ENCODE data around the gene HIVEP2. TPM values are rescaled to one million over a fixed set of nuclear protein-coding genes. Genes with fewer than 3 reads are reported as not detected.
A peak's percentile ranks its signal among the peaks of the same experiment; 100 is the strongest.

Gene HIVEP2
- total RNA-seq, 1 experiment from 2014 or later, result 14.6 TPM

DNA sequence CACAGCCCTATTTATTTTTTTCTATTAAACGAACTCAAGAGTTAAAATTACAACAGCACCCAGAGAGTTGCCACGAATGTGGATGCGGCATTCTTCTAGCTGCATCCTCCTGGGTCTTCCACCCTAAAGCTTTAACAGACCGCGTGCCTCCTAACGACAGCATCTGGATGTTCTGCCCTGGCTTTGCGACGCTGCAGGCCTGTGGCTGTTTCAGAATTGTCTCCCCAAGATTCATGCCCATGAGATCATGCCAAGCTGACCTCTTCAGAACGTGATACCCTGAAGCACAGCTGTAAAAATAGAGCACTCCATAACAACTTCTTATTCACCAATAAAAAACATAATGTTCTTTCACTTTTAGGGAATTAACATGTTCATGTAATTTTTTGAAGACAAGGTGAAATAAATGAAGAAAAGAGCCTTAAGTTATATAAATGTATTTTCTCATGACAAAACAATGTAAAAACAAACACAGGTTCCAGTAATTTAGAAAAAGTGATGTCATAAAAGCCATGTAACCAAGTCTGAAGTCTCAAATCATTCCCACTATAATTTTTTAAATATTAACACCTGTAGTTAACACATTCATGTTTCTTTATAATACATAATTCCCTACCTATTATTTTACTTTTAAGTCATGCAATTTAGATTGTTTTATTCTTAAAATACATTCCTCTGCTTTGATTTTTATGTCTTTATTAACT, 26.5 kb downstream of the HIVEP2 start:
- no peak for DNase-seq (ENCODE audit: low read depth)

DNA sequence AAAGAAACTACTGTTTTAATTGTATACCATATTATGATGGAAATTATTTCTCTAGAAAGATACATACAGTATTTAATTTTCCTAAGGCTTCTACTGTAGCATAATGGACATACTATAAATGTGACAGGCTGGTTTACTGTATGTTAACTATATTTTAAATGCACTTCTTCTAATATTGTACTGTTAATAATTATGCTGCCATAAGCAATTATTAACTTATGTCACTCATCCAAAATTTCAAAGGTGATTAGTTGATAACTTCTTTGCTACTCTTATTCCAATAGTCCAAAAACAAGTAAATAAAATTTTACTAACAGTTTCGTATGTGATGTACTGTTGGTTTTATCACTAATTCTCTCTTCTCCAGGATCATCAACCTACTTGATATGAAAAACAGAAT, 28.1 kb downstream of the HIVEP2 start:
- DNase-seq (ENCODE audit: low read depth), result no peak

DNA sequence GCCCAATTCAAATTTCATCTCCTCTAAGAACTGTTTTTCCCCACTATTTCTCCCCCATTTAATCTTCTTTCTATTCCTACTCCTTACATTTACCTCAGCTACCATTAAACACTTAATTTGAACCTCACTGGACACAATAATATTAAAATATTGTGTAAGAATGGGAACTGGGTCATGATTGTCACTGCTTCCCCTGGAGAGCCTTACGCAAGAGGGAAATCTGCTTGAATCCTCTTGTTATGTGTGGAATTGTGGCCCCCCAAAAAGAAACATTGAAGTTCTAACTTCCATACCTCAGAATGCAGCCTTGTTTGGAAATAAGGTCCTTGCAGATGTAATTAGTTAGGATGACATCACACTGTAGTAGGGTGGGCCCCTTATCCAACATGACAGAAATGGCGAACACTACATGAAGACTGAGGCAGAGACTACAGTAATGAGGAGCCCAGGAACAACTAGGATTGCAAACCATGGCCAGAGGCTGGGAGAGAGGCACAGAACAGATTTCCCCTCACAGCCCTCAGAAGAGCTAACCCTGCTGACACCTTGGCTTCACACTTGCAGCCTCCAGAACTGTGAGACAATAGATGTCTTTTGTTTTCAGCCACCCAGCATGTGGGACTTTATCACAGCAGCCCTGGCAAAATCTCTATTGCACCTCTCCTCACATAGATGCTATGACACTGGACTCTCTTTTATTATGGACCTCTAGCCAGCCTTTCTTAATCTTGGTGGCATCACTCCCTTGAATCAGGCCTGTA, 29.9 kb downstream of the HIVEP2 start:
- no peak for DNase-seq (ENCODE audit: low read depth)

DNA sequence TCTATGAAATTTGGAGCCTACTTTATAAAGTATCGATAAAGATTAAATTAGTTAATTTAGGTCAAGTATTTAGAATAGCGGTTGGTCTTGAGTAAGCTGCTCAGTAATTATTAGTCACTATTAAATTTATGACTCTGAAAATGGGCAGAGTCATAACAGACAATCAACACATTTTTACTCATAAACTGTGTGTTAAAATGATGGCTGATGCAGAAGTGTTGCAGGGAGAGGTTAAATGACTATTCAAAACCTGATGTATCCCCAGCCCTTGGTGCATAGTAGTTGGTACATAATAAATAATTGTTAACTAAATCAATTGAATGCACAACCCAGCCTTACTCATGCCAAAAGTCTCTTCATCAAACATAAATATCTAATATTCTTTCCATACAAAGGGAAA, 30.6 kb downstream of the HIVEP2 start:
- no peak for DNase-seq (ENCODE audit: low read depth)

DNA sequence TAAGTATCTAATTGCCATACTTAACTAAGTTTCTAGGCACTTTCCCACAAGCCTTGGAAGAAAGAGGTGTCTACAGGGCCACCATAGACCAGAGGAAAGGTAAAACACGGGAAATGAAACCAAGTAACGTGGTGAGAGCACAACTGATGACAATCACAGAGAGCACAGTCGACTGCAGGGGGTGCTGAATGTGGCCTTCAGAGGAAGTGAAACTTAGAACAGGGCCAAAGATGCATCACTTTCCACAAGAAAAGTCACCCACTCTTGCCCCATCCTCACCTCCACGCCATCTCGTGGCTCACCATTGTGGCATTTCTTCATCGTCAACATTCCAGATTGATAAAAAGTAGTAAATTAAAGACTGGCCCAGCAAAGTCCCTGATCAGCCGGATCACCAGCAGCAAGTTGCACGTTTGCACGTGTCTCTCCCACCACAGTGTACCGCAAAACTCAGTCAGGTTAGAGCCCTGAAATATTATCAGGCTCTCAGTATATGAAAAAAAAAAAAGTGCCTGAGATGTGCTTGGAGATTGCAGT, 31.4 kb downstream of the HIVEP2 start:
- no peak for DNase-seq (ENCODE audit: low read depth)

DNA sequence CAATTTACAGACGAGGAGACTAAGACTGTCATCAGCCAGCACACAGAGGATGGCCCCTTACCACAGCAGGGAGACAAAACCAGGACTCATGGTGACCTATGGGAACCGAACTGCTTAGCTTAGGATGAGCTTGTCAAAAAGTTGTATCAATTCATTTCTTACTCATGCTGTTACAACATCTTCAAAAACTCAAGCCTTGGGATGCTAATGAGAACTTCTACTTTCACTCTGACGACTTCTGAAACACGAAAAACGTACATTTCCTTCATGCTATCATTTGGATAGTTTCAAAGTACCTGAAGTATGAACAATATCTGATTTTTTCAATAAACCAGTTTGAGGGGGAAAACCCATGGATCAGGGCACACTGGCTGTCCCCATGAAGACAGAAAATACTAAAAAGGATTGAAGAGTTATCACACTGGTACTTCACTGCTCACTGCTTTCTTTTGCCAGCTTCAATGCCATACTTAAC, 31.9 kb downstream of the HIVEP2 start:
- no peak for DNase-seq (ENCODE audit: low read depth)

DNA sequence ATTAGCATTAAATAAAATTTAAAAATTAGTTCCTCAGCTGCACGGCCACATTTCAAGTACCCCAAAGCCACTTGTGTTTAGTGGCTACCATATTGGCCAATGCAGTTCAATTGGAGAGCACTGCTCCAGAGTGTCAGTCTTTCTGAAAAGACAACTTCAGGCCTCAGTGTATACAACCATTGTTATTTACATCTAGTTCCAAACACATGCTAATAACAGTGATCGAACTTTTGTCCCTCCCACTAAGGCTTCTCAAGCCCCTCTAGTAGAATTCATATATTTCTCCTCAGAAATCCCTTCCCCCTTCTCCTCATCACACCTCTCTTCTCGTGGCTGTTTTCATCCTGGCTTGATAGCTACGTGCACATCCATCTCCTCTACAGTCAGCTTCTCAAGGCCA, 32.9 kb downstream of the HIVEP2 start:
- no peak for DNase-seq (ENCODE audit: low read depth)

DNA sequence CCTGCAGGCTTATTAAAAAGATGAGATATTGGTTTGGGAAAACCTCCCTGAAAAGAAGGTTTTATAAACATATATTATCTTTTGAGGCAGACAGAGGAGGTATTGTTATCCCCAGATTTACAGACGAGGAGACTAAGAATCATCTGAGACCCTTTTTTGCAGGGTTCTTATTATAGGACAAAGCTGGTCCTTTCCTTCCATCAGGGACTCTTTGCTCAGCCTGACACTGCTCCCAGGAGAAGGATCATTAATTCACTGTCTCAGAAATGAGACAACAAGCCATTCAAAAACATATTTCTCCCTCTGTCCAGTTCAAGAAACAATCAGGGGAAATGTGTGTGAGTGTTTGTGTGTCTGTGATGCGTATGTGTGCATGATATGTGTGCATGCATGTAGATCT, 33.5 kb downstream of the HIVEP2 start:
- DNase-seq (ENCODE audit: low read depth), result no peak

DNA sequence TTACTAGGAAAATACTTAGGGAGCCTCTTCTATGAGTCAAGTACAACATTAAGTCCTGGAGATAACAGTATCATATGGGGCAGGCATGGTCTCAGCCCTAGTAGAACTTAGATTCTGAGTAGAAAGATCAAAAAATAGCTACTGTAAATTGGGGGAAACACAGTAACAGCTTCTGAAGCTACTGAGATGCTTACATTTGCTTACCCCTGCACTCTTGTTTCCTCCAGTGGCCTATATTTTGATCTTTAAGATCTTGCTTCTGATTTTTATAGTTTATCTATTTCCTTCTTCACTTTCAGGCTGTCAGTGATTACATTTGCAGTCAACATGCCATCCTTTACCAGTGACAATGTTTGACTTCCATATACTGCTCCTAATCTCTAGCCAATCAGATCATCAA, 35.3 kb downstream of the HIVEP2 start:
- no peak for DNase-seq (ENCODE audit: low read depth)

DNA sequence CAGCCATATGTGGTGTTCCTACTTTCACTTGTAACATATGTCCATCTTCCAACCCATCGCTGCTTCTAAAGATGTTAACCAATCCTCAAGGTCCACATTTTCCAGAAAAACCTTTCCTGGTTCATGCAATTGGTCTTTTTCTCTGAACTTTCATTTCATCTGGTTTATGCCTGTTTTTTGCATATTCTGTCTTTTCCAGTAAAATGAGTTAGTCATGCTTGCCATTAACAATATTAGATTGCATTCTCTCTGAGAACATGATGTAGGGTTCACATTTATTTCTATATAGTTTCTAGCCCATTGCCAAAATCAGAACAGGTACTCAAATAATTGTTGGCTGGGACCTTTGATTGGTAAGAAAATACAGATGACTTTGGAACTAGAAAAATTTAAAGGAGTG, 36.7 kb downstream of the HIVEP2 start:
- no peak for DNase-seq (ENCODE audit: low read depth)

DNA sequence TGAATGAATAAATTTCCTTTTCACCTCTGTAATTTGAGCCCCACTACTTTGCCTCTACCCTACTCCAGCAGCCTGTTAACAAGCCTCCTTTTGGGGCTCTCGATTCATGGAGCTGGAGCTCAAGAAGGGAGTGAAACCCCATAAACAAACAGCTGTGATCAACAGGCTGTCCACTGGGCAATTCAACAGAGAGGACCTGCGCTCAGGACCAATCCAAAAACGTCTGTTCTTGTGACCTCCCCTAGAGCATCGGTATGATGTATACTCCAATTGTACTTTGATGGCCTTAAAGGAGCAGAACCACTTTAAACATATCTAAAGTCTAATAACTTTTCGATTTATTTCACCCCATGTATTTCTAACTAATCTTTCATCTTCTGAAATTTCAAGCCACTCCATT, 37.4 kb downstream of the HIVEP2 start:
- DNase-seq (ENCODE audit: low read depth), result no peak

DNA sequence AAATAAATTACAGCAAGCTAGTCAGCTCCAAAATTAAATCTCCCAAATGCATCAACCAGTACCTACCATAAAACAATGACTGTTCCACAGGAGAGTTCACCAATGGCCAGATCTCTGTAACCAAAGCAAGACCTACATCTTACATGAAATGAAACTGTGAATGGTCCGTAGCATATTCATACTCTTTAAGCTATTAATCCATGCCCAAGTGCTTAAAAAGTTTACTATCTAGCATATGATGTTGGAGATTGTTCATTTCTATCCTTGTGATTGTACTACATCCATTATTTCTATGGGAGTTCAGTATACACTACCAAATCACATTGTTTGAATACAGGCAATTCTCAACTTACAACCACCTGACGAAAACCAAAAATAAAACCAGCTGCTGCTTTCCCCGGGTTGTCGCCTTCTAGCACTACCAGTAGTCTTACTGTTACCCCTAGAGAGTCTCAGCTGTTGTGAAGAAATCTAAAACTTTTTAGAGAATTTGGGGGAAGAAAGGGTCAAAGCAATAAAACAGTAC, 38.0 kb downstream of the HIVEP2 start:
- DNase-seq (ENCODE audit: low read depth), result no peak

DNA sequence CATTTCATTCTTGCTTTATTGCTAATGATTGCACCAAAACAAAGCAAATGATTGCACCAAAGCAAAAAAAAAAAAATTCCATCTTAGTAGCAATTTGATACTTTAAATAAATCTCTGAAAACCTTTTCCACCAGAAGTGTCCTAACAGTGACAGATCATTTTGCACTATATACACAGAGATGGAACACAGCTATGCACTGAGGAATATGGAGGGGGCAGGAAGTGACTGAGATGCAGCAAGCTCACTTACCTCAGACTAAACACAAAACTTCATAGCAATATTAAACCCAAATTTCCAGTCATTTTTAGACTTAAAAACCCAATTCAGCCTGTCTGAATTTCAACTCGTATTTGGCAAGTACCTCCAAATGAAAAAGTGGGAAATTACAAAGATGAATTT, 41.2 kb downstream of the HIVEP2 start:
- DNase-seq (ENCODE audit: low read depth), result peak; percentile 61

DNA sequence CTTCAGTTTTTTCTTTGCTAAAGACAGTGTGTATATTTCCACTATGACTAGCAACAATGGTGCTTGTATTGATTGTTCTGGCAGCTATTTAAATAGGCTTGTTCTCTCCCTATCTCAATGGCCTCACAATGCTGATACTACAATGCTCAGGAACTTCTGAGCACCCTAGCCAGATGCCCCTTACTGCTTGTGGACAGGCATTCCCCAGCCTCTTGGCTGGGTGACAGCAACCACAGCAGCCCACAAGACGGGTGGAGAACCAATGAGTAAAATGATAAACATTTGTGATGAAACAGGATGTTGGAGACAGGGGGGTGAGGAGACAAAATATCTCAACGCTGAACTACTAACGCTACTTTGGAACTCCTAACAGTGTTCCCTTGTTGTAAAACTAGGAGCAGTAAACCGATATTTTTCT, 42.3 kb downstream of the HIVEP2 start:
- DNase-seq (ENCODE audit: low read depth), result peak; percentile 99

DNA sequence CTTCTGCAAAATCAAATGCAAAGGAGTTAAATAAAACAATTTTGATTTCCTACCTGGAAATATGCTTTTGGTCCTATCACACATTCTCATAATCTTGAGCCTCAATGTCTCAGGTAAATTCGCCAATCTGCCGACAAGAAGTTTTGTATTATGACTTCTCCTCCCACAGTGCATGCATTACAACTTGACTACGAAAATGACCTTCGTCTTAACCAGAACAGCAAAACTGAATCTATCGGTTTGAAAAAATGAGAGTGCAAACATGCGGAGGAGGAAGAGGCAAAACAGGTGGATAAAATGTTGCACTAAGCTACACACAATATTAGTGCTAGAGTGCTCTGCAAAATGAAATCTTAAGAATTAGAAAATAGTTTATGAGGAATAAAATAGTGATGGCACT, 43.4 kb downstream of the HIVEP2 start:
- DNase-seq (ENCODE audit: low read depth), result no peak

DNA sequence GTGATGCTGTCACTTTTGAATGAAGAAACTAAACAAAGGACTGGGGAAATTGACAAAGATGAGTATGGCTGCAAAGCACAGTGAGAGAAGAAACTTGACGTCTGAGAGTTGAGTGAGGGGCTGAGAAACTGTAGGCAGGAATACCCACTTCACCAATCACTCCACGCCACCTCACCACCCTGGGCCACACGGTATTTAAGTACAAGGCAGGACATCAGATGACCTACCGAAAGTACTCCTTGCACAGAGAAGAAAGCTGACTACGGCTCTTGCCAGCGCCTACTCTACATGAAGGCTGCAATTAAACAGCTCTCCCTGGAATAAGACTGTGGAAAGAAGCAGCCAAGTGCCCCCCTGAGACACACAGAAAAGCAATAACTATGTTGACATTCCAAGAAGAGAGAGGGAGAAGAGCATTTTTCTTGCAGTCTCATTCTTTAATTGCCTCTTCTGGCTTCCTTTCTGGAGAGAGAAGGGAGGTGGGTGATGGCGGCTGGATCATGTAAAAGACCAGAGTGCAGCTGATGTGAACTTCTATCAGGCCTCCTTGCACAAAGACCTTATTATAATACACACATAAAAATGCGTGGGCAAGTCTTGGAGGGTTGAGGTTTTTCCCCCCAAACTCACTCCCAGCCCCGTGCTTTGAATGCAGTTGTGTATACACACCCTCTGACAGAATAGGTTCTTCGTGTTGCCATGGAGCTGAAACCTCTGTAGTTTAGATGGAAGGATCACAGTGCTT, 44.6 kb downstream of the HIVEP2 start:
- DNase-seq (ENCODE audit: low read depth), result no peak

DNA sequence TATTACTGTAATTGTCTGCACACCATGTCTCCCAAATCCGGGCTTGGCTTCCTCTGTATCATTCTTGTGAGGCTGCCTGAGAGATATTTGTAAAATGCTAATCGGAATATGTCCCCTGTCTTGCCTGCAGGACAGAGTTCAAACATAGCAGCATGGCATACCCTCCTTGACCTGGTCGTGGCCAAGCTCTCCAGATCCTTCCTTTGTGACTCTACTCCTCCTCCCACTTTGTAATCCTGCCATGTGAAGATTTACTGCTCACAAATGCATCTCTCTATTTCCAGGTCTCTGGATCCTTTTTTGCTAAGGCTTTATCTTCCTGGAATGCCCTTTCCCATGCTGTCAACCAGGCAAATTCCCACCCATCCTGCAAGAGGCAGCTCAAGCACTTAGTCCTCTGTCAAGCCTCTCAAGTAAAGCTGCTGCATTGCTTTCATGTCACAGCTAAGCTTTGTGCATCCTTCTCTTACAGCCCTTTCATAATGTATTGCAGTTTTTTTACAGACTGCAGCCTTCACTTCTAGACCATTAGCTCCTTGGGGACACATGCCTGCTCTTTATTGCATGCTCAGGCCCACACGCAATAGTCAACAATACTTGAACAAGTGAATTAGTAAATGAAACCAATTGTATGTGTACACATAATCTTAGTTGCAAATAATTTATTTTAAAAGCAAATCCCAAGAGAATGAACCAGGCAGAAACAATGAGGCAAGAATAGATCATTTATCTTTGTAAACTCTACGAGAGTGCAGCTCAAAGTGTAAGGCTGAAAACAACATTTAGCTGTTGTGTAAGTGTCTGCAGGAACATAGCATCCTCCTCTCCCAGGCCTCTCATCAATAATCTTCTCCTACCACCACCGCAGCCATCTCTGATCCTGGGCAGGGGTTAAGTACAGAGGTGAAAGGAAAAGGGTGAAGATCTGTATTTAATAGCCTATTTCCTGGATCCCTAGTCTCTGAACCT, 45.8 kb downstream of the HIVEP2 start:
- DNase-seq (ENCODE audit: low read depth), result no peak

DNA sequence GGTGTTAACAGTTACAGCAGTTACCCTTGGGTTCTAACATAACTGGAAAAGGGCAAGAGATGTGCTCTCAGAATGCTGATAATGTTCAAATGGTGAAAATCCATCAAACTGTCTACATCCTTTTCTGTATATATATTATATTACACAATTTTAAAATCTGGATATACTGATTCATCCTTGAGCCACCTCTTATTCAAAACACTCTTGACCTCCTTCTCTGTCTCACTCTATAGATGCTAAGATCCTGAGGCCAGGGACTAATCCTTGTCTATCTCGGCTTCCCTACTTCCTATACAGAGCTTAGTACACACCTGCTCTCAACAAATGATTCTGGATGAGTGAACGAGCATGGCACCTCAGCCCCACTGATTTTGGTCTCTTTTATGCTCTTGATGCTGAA, 47.3 kb downstream of the HIVEP2 start:
- DNase-seq (ENCODE audit: low read depth), result no peak

DNA sequence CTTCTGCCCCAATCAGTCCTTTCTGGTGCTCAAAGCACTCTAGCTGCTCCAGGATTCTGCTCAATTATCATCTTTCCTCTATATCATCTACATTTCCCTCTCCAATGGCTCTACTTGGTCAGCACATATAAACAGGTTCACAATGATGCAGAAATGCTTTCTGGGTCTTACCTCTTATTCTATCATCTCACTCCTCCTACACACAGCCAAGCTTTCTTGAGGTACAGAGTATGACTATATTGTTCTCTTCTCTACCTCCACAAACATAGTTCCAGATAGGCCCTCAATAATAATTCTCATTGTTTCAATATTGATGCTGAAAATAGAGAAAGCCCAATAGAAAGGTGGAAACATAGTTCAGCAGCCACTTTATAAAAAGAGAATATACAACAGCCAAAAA, 48.2 kb downstream of the HIVEP2 start:
- DNase-seq (ENCODE audit: low read depth), result no peak

DNA sequence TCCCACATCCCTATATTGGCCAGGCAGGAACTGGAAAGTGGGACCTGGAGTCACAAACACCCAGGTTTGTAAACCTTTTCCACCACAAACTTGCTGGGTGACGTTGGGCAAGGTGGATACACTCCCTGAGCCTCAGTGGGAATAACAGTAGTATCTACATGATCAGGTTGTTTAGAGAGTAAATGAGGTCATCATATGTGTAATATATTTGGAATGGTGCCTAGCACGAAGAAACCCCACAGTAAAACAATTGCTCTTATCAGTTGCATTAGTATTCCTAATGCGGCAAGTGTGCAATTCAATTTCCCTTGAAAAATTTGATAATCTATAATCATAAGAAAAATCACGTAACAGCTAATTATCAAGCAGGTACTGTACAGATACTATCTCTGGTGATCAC, 51.9 kb downstream of the HIVEP2 start:
- DNase-seq (ENCODE audit: low read depth), result peak; percentile 70

Measured in M059J (cell line).